Measurements from ENCODE around the gene PRICKLE4. TPM values are rescaled to one million over a fixed set of nuclear protein-coding genes. Genes with fewer than 3 reads are reported as not detected.

PRICKLE4 gene
- total and polyA plus RNA-seq, 2 experiments from 2014 or later = 0.48 to 0.66 TPM

DNA sequence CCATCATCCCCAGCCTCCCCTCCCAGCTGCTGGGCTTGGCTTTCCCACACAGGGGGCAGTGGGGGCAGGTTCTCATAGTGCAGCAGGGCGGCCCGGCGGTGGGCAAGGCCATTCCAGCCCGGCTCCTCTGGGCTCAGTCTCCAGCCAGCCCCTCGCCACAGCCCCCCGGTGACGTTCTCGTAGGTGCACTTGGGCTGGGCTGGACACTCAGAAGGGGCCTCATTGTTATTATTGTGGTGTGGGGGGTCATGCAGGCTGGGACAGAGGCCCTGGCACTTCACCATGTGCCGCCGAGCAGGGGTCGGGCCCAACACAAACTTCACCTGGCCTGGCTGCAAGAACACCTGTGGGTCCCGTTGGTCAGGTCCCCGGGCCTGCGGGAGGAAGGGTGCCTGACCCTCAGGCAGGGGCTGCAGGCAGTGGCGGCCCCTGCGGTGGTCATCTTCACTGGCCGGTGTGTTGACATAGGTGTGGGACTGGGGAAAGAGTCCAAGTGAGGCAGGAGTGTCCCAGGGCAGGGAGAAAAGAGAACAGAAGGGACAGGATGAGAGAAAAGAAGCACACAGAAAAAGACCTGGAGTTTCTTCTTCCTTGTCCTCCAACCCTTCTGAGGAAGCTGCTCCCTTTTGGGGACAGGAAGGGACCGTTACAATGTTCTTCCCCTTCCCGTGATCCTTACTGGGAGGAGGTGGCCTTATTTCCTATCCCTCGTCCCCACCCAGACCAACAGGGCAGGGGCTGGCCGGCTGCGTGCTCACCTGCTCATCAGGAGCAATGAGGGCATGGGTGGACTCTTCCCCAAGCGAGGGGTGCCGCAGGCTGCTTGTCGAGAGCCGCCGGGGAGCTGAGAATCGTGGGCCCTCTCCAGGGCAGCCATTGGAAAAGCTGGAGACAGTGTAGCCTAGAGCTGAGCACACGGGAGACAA is 9.3 kb upstream of the PRICKLE4 start:
- H3K9me3 Mint-ChIP-seq = no peaks in the 10 kb centered on the region
- ATAC-seq = no peak
- H3K27me3 ChIP-seq (ENCODE audit: insufficient read depth) = no peaks in the 10 kb centered on the region
- H4K20me1 ChIP-seq (replicated peaks; ENCODE audit: insufficient read depth) = no peaks in the 10 kb centered on the region
- peaks cover 9% of the 10 kb centered on the region for H3K4me1 Mint-ChIP-seq
- H3K4me2 ChIP-seq = no peak overlapping the region
- no peaks in the 10 kb centered on the region for H3F3A ChIP-seq (replicated peaks; ENCODE audit: low read depth)
- H3K4me3 Mint-ChIP-seq = no peak overlapping the region
- no peak overlapping the region for H3K27ac ChIP-seq (ENCODE audit: low read depth)
- no peaks in the 10 kb centered on the region for H3K79me2 ChIP-seq (replicated peaks; ENCODE audit: insufficient read depth)
- H3K27ac Mint-ChIP-seq = no peak overlapping the region
- DNase-seq (ENCODE audit: low spot score) = no peak
- no peak overlapping the region for H3K4me3 ChIP-seq
- peaks cover 24% of the 10 kb centered on the region for H3K36me3 Mint-ChIP-seq (ENCODE audit: low read depth)
- no peaks in the 10 kb centered on the region for H3K9me2 ChIP-seq (ENCODE audit: insufficient read depth)
- H3K36me3 ChIP-seq (ENCODE audit: insufficient read depth) = no peaks in the 10 kb centered on the region; the same call in 1 of the 2 replicates
- no peak overlapping the region for H2AFZ ChIP-seq
- H3K4me1 ChIP-seq (ENCODE audit: insufficient read depth) = no peaks in the 10 kb centered on the region
- H3K27me3 Mint-ChIP-seq (ENCODE audit: insufficient read depth, low read depth, poor library complexity) = peaks cover 8% of the 10 kb centered on the region
- TF ChIP-seq, protein P1, sequence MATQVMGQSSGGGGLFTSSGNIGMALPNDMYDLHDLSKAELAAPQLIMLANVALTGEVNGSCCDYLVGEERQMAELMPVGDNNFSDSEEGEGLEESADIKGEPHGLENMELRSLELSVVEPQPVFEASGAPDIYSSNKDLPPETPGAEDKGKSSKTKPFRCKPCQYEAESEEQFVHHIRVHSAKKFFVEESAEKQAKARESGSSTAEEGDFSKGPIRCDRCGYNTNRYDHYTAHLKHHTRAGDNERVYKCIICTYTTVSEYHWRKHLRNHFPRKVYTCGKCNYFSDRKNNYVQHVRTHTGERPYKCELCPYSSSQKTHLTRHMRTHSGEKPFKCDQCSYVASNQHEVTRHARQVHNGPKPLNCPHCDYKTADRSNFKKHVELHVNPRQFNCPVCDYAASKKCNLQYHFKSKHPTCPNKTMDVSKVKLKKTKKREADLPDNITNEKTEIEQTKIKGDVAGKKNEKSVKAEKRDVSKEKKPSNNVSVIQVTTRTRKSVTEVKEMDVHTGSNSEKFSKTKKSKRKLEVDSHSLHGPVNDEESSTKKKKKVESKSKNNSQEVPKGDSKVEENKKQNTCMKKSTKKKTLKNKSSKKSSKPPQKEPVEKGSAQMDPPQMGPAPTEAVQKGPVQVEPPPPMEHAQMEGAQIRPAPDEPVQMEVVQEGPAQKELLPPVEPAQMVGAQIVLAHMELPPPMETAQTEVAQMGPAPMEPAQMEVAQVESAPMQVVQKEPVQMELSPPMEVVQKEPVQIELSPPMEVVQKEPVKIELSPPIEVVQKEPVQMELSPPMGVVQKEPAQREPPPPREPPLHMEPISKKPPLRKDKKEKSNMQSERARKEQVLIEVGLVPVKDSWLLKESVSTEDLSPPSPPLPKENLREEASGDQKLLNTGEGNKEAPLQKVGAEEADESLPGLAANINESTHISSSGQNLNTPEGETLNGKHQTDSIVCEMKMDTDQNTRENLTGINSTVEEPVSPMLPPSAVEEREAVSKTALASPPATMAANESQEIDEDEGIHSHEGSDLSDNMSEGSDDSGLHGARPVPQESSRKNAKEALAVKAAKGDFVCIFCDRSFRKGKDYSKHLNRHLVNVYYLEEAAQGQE (IDR thresholded peaks at IDR 0.05; ENCODE audit: unreplicated experiment) = no peak
- TF ChIP-seq EZH2 (IDR thresholded peaks at IDR 0.05; ENCODE audit: low read depth, unreplicated experiment) (no peak), ZNF331 (CRISPR knock-in tag; IDR thresholded peaks at IDR 0.05; ENCODE audit: low read depth) (no peak), EZH2phosphoT487 (IDR thresholded peaks at IDR 0.05; ENCODE audit: unreplicated experiment) (no peak), POLR2AphosphoS5 (IDR thresholded peaks at IDR 0.05; ENCODE audit: low read depth) (no peak), ZNF114 (CRISPR knock-in tag; IDR thresholded peaks at IDR 0.05) (no peak), NANOG (IDR thresholded peaks at IDR 0.05; ENCODE audit: borderline replicate concordance) (no peak)
- TF ChIP-seq, protein P2, sequence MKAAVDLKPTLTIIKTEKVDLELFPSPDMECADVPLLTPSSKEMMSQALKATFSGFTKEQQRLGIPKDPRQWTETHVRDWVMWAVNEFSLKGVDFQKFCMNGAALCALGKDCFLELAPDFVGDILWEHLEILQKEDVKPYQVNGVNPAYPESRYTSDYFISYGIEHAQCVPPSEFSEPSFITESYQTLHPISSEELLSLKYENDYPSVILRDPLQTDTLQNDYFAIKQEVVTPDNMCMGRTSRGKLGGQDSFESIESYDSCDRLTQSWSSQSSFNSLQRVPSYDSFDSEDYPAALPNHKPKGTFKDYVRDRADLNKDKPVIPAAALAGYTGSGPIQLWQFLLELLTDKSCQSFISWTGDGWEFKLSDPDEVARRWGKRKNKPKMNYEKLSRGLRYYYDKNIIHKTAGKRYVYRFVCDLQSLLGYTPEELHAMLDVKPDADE (IDR thresholded peaks at IDR 0.05) = no peak
- TF ChIP-seq, protein P3, sequence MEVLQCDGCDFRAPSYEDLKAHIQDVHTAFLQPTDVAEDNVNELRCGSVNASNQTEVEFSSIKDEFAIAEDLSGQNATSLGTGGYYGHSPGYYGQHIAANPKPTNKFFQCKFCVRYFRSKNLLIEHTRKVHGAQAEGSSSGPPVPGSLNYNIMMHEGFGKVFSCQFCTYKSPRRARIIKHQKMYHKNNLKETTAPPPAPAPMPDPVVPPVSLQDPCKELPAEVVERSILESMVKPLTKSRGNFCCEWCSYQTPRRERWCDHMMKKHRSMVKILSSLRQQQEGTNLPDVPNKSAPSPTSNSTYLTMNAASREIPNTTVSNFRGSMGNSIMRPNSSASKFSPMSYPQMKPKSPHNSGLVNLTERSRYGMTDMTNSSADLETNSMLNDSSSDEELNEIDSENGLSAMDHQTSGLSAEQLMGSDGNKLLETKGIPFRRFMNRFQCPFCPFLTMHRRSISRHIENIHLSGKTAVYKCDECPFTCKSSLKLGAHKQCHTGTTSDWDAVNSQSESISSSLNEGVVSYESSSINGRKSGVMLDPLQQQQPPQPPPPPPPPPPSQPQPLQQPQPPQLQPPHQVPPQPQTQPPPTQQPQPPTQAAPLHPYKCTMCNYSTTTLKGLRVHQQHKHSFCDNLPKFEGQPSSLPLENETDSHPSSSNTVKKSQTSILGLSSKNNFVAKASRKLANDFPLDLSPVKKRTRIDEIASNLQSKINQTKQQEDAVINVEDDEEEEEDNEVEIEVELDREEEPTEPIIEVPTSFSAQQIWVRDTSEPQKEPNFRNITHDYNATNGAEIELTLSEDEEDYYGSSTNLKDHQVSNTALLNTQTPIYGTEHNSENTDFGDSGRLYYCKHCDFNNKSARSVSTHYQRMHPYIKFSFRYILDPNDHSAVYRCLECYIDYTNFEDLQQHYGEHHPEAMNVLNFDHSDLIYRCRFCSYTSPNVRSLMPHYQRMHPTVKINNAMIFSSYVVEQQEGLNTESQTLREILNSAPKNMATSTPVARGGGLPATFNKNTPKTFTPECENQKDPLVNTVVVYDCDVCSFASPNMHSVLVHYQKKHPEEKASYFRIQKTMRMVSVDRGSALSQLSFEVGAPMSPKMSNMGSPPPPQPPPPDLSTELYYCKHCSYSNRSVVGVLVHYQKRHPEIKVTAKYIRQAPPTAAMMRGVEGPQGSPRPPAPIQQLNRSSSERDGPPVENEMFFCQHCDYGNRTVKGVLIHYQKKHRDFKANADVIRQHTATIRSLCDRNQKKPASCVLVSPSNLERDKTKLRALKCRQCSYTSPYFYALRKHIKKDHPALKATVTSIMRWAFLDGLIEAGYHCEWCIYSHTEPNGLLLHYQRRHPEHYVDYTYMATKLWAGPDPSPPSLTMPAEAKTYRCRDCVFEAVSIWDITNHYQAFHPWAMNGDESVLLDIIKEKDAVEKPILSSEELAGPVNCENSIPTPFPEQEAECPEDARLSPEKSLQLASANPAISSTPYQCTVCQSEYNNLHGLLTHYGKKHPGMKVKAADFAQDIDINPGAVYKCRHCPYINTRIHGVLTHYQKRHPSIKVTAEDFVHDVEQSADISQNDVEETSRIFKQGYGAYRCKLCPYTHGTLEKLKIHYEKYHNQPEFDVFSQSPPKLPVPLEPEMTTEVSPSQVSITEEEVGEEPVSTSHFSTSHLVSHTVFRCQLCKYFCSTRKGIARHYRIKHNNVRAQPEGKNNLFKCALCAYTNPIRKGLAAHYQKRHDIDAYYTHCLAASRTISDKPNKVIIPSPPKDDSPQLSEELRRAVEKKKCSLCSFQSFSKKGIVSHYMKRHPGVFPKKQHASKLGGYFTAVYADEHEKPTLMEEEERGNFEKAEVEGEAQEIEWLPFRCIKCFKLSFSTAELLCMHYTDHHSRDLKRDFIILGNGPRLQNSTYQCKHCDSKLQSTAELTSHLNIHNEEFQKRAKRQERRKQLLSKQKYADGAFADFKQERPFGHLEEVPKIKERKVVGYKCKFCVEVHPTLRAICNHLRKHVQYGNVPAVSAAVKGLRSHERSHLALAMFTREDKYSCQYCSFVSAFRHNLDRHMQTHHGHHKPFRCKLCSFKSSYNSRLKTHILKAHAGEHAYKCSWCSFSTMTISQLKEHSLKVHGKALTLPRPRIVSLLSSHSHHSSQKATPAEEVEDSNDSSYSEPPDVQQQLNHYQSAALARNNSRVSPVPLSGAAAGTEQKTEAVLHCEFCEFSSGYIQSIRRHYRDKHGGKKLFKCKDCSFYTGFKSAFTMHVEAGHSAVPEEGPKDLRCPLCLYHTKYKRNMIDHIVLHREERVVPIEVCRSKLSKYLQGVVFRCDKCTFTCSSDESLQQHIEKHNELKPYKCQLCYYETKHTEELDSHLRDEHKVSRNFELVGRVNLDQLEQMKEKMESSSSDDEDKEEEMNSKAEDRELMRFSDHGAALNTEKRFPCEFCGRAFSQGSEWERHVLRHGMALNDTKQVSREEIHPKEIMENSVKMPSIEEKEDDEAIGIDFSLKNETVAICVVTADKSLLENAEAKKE (CRISPR knock-in tag; IDR thresholded peaks at IDR 0.05) = no peak

Measured in GM23338 (cell line).